Neural cell (in vitro differentiated cells): ENCODE measurements around the gene ADD1. TPM values are rescaled to one million over a fixed set of nuclear protein-coding genes. Genes with fewer than 3 reads are reported as not detected.

Experiments
- H2AFZ ChIP-seq: fragments of 200-600, 300-800 bp; sonication (generic), shearing (Covaris generic); 2 replicates; pipeline ENCODE4 v1.6.0; 2014; ENCODE audit warnings: low read depth, mild to moderate bottlenecking, antibody characterized with exemption, low read length, moderate library complexity
- H3F3A ChIP-seq: fragments of 200-600 bp; shearing (Covaris generic); 2 replicates; pipeline ENCODE4 v1.6.1; 2016; ENCODE audit warnings: mild to moderate bottlenecking, moderate library complexity, mixed read lengths, antibody characterized with exemption, low read length; ENCODE audit not compliant: insufficient read depth, poor library complexity, severe bottlenecking
- H3K27ac ChIP-seq: fragments of 200-600, 300-800 bp; sonication (generic), shearing (Covaris generic); 2 replicates; pipeline ENCODE4 v1.5.1; 2014; ENCODE audit warnings: mild to moderate bottlenecking, low read length, moderate library complexity
- H3K27me3 ChIP-seq: fragments of 300-800, 200-600 bp; sonication (generic), shearing (Covaris generic); 2 replicates; pipeline ENCODE4 v1.6.0; 2014; ENCODE audit warnings: mild to moderate bottlenecking, low read depth, low read length, moderate library complexity; ENCODE audit not compliant: insufficient read depth
- H3K36me3 ChIP-seq: fragments of 300-800, 200-600 bp; sonication (generic), shearing (Covaris generic); 2 replicates; pipeline ENCODE4 v1.5.1; 2014; ENCODE audit warnings: mild to moderate bottlenecking, antibody characterized with exemption, low read length, moderate library complexity; ENCODE audit not compliant: insufficient read depth
- H3K4me2 ChIP-seq: fragments of 300-800, 200-600 bp; sonication (generic), shearing (Covaris generic); 2 replicates; pipeline ENCODE4 v1.6.0; 2014; ENCODE audit warnings: mild to moderate bottlenecking, low read length
- H3K4me3 ChIP-seq: fragments of 300-800, 200-600 bp; sonication (generic), shearing (Covaris generic); 2 replicates; pipeline ENCODE4 v1.5.1; 2014; ENCODE audit warnings: mild to moderate bottlenecking, low read length, moderate library complexity
- H3K79me2 ChIP-seq: fragments of 200-600 bp; shearing (Covaris generic); replicated peaks from 2 replicates; pipeline ENCODE4 v1.6.0; 2014; ENCODE audit warnings: mild to moderate bottlenecking, low read length, moderate library complexity; ENCODE audit not compliant: insufficient read depth
- H3K9ac ChIP-seq: fragments of 300-800, 200-600 bp; sonication (generic), shearing (Covaris generic); 2 replicates; pipeline ENCODE4 v1.6.1; 2016; ENCODE audit warnings: mild to moderate bottlenecking, low read length, mixed read lengths
- H3K9me2 ChIP-seq: fragments of 200-600 bp; shearing (Covaris generic); 2 replicates; pipeline ENCODE4 v1.6.1; 2016; ENCODE audit warnings: mild to moderate bottlenecking, low read length, mixed read lengths; ENCODE audit not compliant: insufficient read depth
- H3K9me3 ChIP-seq: fragments of 200-600, 300-800 bp; sonication (generic), shearing (Covaris generic); 2 replicates; pipeline ENCODE4 v1.6.1; 2016; ENCODE audit warnings: mild to moderate bottlenecking, mixed run types, low read length, moderate library complexity, mixed read lengths
- H4K20me1 ChIP-seq: fragments of 200-600 bp; shearing (Covaris generic); 2 replicates; pipeline ENCODE4 v1.6.1; 2016; ENCODE audit warnings: mild to moderate bottlenecking, mixed run types; ENCODE audit not compliant: insufficient read depth
- CTCF ChIP-seq: fragments of 450-650 bp; IDR thresholded peaks from 2 replicates; pipeline ENCODE4 v1.5.1; 2014; ENCODE audit warnings: antibody characterized with exemption, mild to moderate bottlenecking, moderate library complexity; ENCODE audit not compliant: poor library complexity, severe bottlenecking
- EP300 ChIP-seq: fragments of 450-650 bp; conservative IDR thresholded peaks from 2 replicates; pipeline ENCODE4 v1.6.1; 2014; ENCODE audit warnings: antibody characterized with exemption, mild to moderate bottlenecking, moderate library complexity; ENCODE audit not compliant: poor library complexity, severe bottlenecking
- EZH2 ChIP-seq: fragments of 200-600, 300-800 bp; shearing (Covaris generic), sonication (generic); IDR thresholded peaks from 2 replicates; pipeline ENCODE4 v1.6.1; 2014; ENCODE audit warnings: antibody characterized with exemption, low read length, borderline replicate concordance, mild to moderate bottlenecking; ENCODE audit not compliant: insufficient read depth, poor library complexity, severe bottlenecking
- MXI1 ChIP-seq: fragments of 450-650 bp; conservative IDR thresholded peaks from 2 replicates; pipeline ENCODE4 v1.6.1; 2014; ENCODE audit warnings: antibody characterized with exemption, mild to moderate bottlenecking; ENCODE audit not compliant: poor library complexity, severe bottlenecking
- POLR2AphosphoS5 ChIP-seq: IDR thresholded peaks from 2 replicates; pipeline ENCODE4 v1.6.1; 2012
- RAD21 ChIP-seq: fragments of 450-650 bp; conservative IDR thresholded peaks from 2 replicates; pipeline ENCODE4 v1.6.1; 2014; ENCODE audit warnings: antibody characterized with exemption, mild to moderate bottlenecking, moderate library complexity
- SMC3 ChIP-seq: fragments of 450-650 bp; conservative IDR thresholded peaks from 2 replicates; pipeline ENCODE4 v1.6.1; 2014; ENCODE audit warnings: antibody characterized with exemption, mild to moderate bottlenecking, moderate library complexity; ENCODE audit not compliant: poor library complexity
- TAF1 ChIP-seq: IDR thresholded peaks from 2 replicates; pipeline ENCODE4 v1.6.1; 2012; ENCODE audit warnings: low read depth
- polyA plus RNA-seq: library from polyadenylated mRNA; depleted of rRNA; stranded (reverse); fragments of >200 nt; gene quantifications from 2 replicates; pipeline ENCODE4 v1.2.3, GENCODE V29; 2014
- TF ChIP-seq, protein P1 (sequence below): IDR thresholded peaks from 2 replicates; pipeline ENCODE4 v1.6.1; 2012; ENCODE audit warnings: borderline replicate concordance

Gene ADD1
- polyA plus RNA-seq, 1 donor from 2014 or later, result 190 TPM

DNA sequence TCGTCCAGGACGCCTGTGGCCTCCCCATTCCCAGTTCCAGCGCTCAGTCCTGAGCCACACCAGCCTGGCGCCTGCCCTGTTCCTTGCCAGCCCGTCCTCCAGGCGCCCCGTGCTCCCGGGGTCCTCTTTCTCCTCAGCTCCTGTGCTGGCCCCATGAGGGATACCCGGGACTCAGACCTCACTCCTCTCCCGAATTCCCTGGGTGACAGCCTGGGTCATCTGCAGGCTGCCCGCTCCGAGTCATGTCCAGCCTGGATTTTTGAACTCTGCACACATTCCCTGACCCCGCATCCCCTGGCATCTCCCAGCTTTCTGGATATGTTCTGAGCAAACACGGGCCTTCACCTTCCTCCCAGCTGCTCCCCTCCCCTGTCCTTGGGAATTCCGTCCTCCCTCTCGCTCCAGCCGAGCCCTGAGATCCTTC lies 14.9 kb upstream of the ADD1 start:
- Histone ChIP-seq H3K27ac (no peak overlapping the region), H3K9me2 (no peaks in the 10 kb centered on the region), H3K4me3 (no peak overlapping the region), H3K27me3 (no peaks in the 10 kb centered on the region), H3K9ac (no peak overlapping the region), H2AFZ (no peak overlapping the region), H3K36me3 (no peaks in the 10 kb centered on the region), H3K9me3 (no peaks in the 10 kb centered on the region), H3K79me2 (no peaks in the 10 kb centered on the region), H3K4me2 (no peak overlapping the region), H3F3A (no peaks in the 10 kb centered on the region), H4K20me1 (no peaks in the 10 kb centered on the region)
- TF ChIP-seq, protein P1, sequence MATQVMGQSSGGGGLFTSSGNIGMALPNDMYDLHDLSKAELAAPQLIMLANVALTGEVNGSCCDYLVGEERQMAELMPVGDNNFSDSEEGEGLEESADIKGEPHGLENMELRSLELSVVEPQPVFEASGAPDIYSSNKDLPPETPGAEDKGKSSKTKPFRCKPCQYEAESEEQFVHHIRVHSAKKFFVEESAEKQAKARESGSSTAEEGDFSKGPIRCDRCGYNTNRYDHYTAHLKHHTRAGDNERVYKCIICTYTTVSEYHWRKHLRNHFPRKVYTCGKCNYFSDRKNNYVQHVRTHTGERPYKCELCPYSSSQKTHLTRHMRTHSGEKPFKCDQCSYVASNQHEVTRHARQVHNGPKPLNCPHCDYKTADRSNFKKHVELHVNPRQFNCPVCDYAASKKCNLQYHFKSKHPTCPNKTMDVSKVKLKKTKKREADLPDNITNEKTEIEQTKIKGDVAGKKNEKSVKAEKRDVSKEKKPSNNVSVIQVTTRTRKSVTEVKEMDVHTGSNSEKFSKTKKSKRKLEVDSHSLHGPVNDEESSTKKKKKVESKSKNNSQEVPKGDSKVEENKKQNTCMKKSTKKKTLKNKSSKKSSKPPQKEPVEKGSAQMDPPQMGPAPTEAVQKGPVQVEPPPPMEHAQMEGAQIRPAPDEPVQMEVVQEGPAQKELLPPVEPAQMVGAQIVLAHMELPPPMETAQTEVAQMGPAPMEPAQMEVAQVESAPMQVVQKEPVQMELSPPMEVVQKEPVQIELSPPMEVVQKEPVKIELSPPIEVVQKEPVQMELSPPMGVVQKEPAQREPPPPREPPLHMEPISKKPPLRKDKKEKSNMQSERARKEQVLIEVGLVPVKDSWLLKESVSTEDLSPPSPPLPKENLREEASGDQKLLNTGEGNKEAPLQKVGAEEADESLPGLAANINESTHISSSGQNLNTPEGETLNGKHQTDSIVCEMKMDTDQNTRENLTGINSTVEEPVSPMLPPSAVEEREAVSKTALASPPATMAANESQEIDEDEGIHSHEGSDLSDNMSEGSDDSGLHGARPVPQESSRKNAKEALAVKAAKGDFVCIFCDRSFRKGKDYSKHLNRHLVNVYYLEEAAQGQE, result no peak
- TF ChIP-seq CTCF (no peak), EZH2 (no peak), MXI1 (no peak), POLR2AphosphoS5 (no peak), SMC3 (no peak), TAF1 (no peak), RAD21 (no peak), EP300 (no peak)

DNA sequence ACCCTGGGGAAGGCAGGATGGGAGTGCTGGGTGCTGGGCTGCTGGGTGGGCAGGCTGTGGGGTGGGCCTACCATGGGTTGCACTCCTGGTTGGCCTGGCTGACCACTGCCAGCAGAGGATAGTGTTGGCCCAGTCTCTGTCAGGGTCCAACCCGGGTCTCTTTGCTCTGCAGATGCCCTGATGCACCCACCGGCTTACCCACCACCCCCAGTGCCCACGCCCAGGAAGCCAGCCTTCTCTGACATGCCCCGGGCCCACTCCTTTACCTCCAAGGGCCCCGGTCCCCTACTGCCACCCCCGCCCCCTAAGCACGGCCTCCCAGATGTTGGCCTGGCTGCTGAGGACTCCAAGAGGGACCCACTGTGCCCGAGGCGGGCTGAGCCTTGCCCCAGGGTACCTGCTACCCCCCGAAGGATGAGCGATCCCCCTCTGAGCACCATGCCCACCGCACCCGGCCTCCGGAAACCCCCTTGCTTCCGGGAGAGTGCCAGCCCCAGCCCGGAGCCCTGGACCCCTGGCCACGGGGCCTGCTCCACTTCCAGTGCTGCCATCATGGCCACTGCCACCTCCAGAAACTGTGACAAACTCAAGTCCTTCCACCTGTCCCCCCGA lies 14.2 kb upstream of the ADD1 start:
- H3K36me3 ChIP-seq, result no peaks in the 10 kb centered on the region
- no peak overlapping the region for H3K9ac ChIP-seq
- no peaks in the 10 kb centered on the region for H3F3A ChIP-seq
- no peaks in the 10 kb centered on the region for H3K9me2 ChIP-seq
- H4K20me1 ChIP-seq, result no peaks in the 10 kb centered on the region
- TF ChIP-seq, protein P1, result no peak
- TF ChIP-seq SMC3, result no peak
- TF ChIP-seq TAF1, result no peak
- TF ChIP-seq CTCF, result no peak
- TF ChIP-seq MXI1, result no peak
- no peak for TF ChIP-seq EZH2
- no peak for TF ChIP-seq POLR2AphosphoS5
- TF ChIP-seq EP300, result no peak
- no peak for TF ChIP-seq RAD21
- H2AFZ ChIP-seq, result no peak overlapping the region
- H3K27me3 ChIP-seq, result no peaks in the 10 kb centered on the region
- no peaks in the 10 kb centered on the region for H3K9me3 ChIP-seq
- no peak overlapping the region for H3K4me3 ChIP-seq
- no peak overlapping the region for H3K4me2 ChIP-seq
- H3K79me2 ChIP-seq, result no peaks in the 10 kb centered on the region
- no peak overlapping the region for H3K27ac ChIP-seq
